Measurements from ENCODE around the gene PDXK. TPM values are rescaled to one million over a fixed set of nuclear protein-coding genes. Genes with fewer than 3 reads are reported as not detected.

The PDXK gene
- total and polyA plus RNA-seq, 2 of the 13 experiments (the other 11 are each of a cell fraction or from before 2014, with no cell fraction given): 114 to 184 TPM

DNA sequence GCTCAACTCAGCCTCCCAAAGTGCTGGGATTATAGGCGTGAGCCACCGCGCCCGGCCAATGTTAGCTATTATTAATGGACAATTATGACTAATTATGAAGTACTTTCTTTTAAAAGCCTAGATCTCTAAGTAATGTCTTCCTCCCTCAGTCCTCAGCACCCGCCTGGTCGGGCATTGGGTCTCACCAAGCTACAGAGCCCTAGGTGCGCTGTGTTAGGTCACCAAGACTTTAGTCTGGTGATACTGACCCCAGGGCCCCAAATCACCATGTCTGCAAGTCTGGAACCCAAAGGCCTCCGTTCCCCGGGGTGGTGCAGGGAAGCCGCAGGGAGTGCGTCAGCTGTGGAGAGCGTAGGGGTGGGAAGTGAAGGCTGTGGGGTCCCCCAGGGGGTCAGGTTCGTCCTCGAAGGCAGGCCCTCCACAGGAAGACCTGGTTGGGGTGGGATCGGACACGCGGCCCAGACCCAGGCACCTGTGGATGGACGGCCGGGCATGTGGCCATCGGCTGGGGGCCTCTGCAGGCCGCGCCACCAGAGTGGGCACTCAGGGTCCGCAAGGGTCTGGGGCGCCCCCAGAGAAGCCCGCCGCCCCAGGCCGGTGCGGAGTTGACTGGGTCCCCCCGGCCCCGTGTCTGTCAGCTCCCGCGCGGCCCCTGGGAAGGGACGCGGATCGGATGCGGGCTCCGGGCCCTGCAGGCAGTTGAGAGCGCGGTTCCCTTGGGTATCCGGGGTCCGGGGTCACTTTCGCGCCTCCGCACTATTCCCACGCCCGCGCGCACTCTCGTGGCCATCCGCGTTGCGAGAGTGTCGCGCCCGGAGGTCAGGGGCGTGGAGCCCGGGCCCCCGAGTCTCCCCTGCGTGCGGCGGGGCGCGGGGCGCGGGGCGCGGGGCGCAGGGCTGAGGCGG, 710 bp upstream of the PDXK start (continued):
- TF ChIP-seq ZNF460 (CRISPR knock-in tag; IDR thresholded peaks at IDR 0.05; ENCODE audit: borderline replicate concordance) (no peak), ZNF558 (CRISPR knock-in tag; IDR thresholded peaks at IDR 0.05; ENCODE audit: borderline replicate concordance) (0 out of 2 replicates have a peak, but pooled peaks have one; percentile 23), TCF12 (IDR thresholded peaks at IDR 0.05) (no peak), TCF12 (CRISPR knock-in tag; IDR thresholded peaks at IDR 0.05) (0 out of 2 replicates have a peak, but pooled peaks have one; percentile 8), KMT2B (CRISPR knock-in tag; IDR thresholded peaks at IDR 0.05) (0 out of 2 replicates have a peak, but pooled peaks have one; percentile 1), TBX2 (CRISPR knock-in tag; IDR thresholded peaks at IDR 0.05; ENCODE audit: borderline replicate concordance) (0 out of 2 replicates have a peak, but pooled peaks have one; percentile 16), ZNF556 (CRISPR knock-in tag; IDR thresholded peaks at IDR 0.05; ENCODE audit: borderline replicate concordance) (no peak), ZNF569 (CRISPR knock-in tag; IDR thresholded peaks at IDR 0.05; ENCODE audit: borderline replicate concordance) (no peak), ZNF777 (CRISPR knock-in tag; IDR thresholded peaks at IDR 0.05) (no peak), ZNF713 (CRISPR knock-in tag; IDR thresholded peaks at IDR 0.05) (no peak), ZNF572 (CRISPR knock-in tag; IDR thresholded peaks at IDR 0.05) (0 out of 2 replicates have a peak, but pooled peaks have one; percentile 51), ZNF235 (CRISPR knock-in tag; IDR thresholded peaks at IDR 0.05; ENCODE audit: borderline replicate concordance) (0 out of 2 replicates have a peak, but pooled peaks have one; percentile 19), GABPA (IDR thresholded peaks at IDR 0.05; ENCODE audit: low read depth, low read length) (no peak), GABPA (CRISPR knock-in tag; IDR thresholded peaks at IDR 0.05; ENCODE audit: low read depth) (no peak), ZNF501 (CRISPR knock-in tag; IDR thresholded peaks at IDR 0.05) (no peak), NONO (IDR thresholded peaks at IDR 0.05) (no peak), NONO (CRISPR knock-in tag; conservative IDR thresholded peaks at IDR 0.05) (no peak), NCOA2 (CRISPR knock-in tag; IDR thresholded peaks at IDR 0.05) (no peak)
- TF ChIP-seq, protein P1, sequence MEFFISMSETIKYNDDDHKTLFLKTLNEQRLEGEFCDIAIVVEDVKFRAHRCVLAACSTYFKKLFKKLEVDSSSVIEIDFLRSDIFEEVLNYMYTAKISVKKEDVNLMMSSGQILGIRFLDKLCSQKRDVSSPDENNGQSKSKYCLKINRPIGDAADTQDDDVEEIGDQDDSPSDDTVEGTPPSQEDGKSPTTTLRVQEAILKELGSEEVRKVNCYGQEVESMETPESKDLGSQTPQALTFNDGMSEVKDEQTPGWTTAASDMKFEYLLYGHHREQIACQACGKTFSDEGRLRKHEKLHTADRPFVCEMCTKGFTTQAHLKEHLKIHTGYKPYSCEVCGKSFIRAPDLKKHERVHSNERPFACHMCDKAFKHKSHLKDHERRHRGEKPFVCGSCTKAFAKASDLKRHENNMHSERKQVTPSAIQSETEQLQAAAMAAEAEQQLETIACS (CRISPR knock-in tag; IDR thresholded peaks at IDR 0.05): 0 out of 2 replicates have a peak, but pooled peaks have one; percentile 57
- TF ChIP-seq, protein P2, sequence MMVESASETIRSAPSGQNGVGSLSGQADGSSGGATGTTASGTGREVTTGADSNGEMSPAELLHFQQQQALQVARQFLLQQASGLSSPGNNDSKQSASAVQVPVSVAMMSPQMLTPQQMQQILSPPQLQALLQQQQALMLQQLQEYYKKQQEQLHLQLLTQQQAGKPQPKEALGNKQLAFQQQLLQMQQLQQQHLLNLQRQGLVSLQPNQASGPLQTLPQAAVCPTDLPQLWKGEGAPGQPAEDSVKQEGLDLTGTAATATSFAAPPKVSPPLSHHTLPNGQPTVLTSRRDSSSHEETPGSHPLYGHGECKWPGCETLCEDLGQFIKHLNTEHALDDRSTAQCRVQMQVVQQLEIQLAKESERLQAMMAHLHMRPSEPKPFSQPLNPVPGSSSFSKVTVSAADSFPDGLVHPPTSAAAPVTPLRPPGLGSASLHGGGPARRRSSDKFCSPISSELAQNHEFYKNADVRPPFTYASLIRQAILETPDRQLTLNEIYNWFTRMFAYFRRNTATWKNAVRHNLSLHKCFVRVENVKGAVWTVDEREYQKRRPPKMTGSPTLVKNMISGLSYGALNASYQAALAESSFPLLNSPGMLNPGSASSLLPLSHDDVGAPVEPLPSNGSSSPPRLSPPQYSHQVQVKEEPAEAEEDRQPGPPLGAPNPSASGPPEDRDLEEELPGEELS (CRISPR knock-in tag; IDR thresholded peaks at IDR 0.05): no peak
- TF ChIP-seq, protein P3, sequence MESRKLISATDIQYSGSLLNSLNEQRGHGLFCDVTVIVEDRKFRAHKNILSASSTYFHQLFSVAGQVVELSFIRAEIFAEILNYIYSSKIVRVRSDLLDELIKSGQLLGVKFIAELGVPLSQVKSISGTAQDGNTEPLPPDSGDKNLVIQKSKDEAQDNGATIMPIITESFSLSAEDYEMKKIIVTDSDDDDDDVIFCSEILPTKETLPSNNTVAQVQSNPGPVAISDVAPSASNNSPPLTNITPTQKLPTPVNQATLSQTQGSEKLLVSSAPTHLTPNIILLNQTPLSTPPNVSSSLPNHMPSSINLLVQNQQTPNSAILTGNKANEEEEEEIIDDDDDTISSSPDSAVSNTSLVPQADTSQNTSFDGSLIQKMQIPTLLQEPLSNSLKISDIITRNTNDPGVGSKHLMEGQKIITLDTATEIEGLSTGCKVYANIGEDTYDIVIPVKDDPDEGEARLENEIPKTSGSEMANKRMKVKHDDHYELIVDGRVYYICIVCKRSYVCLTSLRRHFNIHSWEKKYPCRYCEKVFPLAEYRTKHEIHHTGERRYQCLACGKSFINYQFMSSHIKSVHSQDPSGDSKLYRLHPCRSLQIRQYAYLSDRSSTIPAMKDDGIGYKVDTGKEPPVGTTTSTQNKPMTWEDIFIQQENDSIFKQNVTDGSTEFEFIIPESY (CRISPR knock-in tag; IDR thresholded peaks at IDR 0.05): peak; percentile 45; the same call in 1 of the 2 replicates
- TF ChIP-seq, protein P4, sequence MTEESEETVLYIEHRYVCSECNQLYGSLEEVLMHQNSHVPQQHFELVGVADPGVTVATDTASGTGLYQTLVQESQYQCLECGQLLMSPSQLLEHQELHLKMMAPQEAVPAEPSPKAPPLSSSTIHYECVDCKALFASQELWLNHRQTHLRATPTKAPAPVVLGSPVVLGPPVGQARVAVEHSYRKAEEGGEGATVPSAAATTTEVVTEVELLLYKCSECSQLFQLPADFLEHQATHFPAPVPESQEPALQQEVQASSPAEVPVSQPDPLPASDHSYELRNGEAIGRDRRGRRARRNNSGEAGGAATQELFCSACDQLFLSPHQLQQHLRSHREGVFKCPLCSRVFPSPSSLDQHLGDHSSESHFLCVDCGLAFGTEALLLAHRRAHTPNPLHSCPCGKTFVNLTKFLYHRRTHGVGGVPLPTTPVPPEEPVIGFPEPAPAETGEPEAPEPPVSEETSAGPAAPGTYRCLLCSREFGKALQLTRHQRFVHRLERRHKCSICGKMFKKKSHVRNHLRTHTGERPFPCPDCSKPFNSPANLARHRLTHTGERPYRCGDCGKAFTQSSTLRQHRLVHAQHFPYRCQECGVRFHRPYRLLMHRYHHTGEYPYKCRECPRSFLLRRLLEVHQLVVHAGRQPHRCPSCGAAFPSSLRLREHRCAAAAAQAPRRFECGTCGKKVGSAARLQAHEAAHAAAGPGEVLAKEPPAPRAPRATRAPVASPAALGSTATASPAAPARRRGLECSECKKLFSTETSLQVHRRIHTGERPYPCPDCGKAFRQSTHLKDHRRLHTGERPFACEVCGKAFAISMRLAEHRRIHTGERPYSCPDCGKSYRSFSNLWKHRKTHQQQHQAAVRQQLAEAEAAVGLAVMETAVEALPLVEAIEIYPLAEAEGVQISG (CRISPR knock-in tag; IDR thresholded peaks at IDR 0.05): no peak

All from HepG2 (cell line).